CD4-positive, alpha-beta memory T cell (primary cell): ENCODE results near the gene TNFSF10. TPM values are rescaled to one million over a fixed set of nuclear protein-coding genes. Genes with fewer than 3 reads are reported as not detected.

ENCODE experiments used
- CTCF ChIA-PET: fragments of 350-600 bp; sonication (Branson Sonifier 250); formaldehyde crosslinking; loops from one replicate; lab custom pipeline; 2021; ENCODE audit warnings: inconsistent platforms; ENCODE audit not compliant: partially characterized antibody; lab: Charles Lee
- POLR2A ChIA-PET: fragments of 350-600 bp; sonication (Branson Sonifier 250); formaldehyde crosslinking; loops from one replicate; lab custom pipeline; 2021; ENCODE audit not compliant: partially characterized antibody; lab: Charles Lee
- DNase-seq, 5 donors: peaks; one replicate each; pipeline versions ENCODE4 v3.0.0 to v3.0.0-alpha.2; 2020 to 2022; ENCODE audit warnings: mixed read lengths in 1 of 5
- H3K27ac ChIP-seq: one replicate; pipeline ENCODE4 v1.7.0; 2013; ENCODE audit warnings: low read depth, low read length
- H3K27me3 ChIP-seq: 2 replicates; pipeline ENCODE4 v1.7.0; 2013; ENCODE audit warnings: mild to moderate bottlenecking, low read length, moderate library complexity; ENCODE audit not compliant: insufficient read depth
- H3K36me3 ChIP-seq: 2 replicates; pipeline ENCODE4 v1.7.0; 2013; ENCODE audit warnings: mild to moderate bottlenecking, low read length, moderate library complexity; ENCODE audit not compliant: insufficient read depth
- H3K4me1 ChIP-seq: 2 replicates; pipeline ENCODE4 v1.7.0; 2013; ENCODE audit warnings: mild to moderate bottlenecking, low read length, moderate library complexity; ENCODE audit not compliant: insufficient read depth
- H3K4me3 ChIP-seq, 2 donors: one replicate each; pipeline ENCODE4 v1.7.0; 2013; ENCODE audit warnings: low read length in 2 of 2, mild to moderate bottlenecking in 1 of 2
- H3K9me3 ChIP-seq, 2 donors: one replicate each; pipeline ENCODE4 v1.7.0; 2013; ENCODE audit warnings: low read length in 2 of 2, control low read depth in 1 of 2; ENCODE audit not compliant: control insufficient read depth in 1 of 2
- H3K27ac Mint-ChIP-seq, 7 donors: one replicate each; pipeline ENCODE4 v1.8.0; 2020 to 2021; ENCODE audit warnings: mixed read lengths in 7 of 7, mild to moderate bottlenecking in 6 of 7, inconsistent platforms in 3 of 7, moderate library complexity in 3 of 7
- H3K27me3 Mint-ChIP-seq, 2 donors: one replicate each; pipeline ENCODE4 v1.8.0; 2020 to 2021; ENCODE audit warnings: mixed read lengths in 2 of 2
- H3K36me3 Mint-ChIP-seq, 2 donors: one replicate each; pipeline ENCODE4 v1.8.0; 2020 to 2021; ENCODE audit warnings: mixed read lengths in 2 of 2, inconsistent platforms in 1 of 2, mild to moderate bottlenecking in 1 of 2
- H3K4me1 Mint-ChIP-seq, 4 donors: one replicate each; pipeline ENCODE4 v1.8.0; 2020 to 2021; ENCODE audit warnings: mixed read lengths in 4 of 4, mild to moderate bottlenecking in 1 of 4
- H3K4me3 Mint-ChIP-seq, 8 donors: one replicate each; pipeline ENCODE4 v1.8.0; 2020 to 2021; ENCODE audit warnings: mixed read lengths in 8 of 8, mild to moderate bottlenecking in 7 of 8, moderate library complexity in 6 of 8, inconsistent platforms in 3 of 8
- H3K9me3 Mint-ChIP-seq, 8 donors: one replicate each; pipeline ENCODE4 v1.8.0; 2020 to 2021; ENCODE audit warnings: mixed read lengths in 8 of 8, mild to moderate bottlenecking in 5 of 8, inconsistent platforms in 3 of 8, moderate library complexity in 1 of 8
- intact Hi-C: fragments of 100-400 bp; cut with micrococcal nuclease; formaldehyde crosslinking; loops from one replicate; pipeline ENCODE4 v1.15.1; 2023
- polyA plus RNA-seq, 2 donors: library from polyadenylated mRNA; unstranded; fragments of 300-500 nt; fragmentation: Illumina TruSeq; gene quantifications; one replicate each; pipeline ENCODE4 v1.2.3, GENCODE V29; 2021
- total RNA-seq, 2 experiments: library from RNA; stranded (reverse); gene quantifications; one replicate each; pipeline ENCODE4 v1.2.3, GENCODE V29; 2021

Gene TNFSF10
- total and polyA plus RNA-seq, 4 experiments from 2014 or later = 63.4 to 107 (median 77.5) TPM

- Histone ChIP-seq H3K27me3 (no peaks in the 10 kb centered on the region), H3K36me3 (no peaks in the 10 kb centered on the region), H3K9me3 (no peaks in the 10 kb centered on the region), H3K4me3 (no peak overlapping the region), H3K27ac (no peak overlapping the region), H3K4me1 (peaks cover 36% of the 10 kb centered on the region)
- CTCF ChIA-PET = interaction anchor here (1.2 to 3.1 kb wide), 2 partner anchors 10 to 84 kb away, joined by 3 to 9 read pairs; no protein-coding TSS in a partner anchor
- H3K4me1 Mint-ChIP-seq = peaks cover 28 to 46% (median 32%) of the 10 kb centered on the region in 4 donors
- no peaks in the 10 kb centered on the region for H3K9me3 Mint-ChIP-seq
- intact Hi-C loops = no loop called here
- no peaks in the 10 kb centered on the region for H3K27me3 Mint-ChIP-seq
- H3K4me3 Mint-ChIP-seq = peak overlapping the region in 1 of 8 donors; percentile 15
- H3K27ac Mint-ChIP-seq = peak overlapping the region in 2 of 7 donors; percentile 47 to 57
- H3K36me3 Mint-ChIP-seq = no peaks in the 10 kb centered on the region
- DNase-seq = no peak
- POLR2A ChIA-PET = interaction anchor here (0.9 to 7.5 kb wide), 4 partner anchors 9 to 23 kb away, joined by 4 to 44 read pairs (median 6); partner anchors contain the start of gene TNFSF10
These were observed 16.0 kb upstream of the TNFSF10 start for GRCh38 chr3:172539273-172539672.

GRCh38 chr3:172538368-172539151, 15.3 kb upstream of the TNFSF10 start:
- Mint-ChIP-seq H3K27ac (peak overlapping the region; percentile 62 to 93 (median 87)), H3K4me3 (peak overlapping the region in 6 of 8 donors; percentile 4 to 84 (median 35)), H3K4me1 (peaks cover 27 to 47% (median 34%) of the 10 kb centered on the region in 4 donors), H3K9me3 (no peaks in the 10 kb centered on the region), H3K36me3 (no peaks in the 10 kb centered on the region), H3K27me3 (no peaks in the 10 kb centered on the region)
- Histone ChIP-seq H3K4me3 (no peak overlapping the region), H3K36me3 (no peaks in the 10 kb centered on the region), H3K27me3 (no peaks in the 10 kb centered on the region), H3K4me1 (peaks cover 36% of the 10 kb centered on the region), H3K9me3 (no peaks in the 10 kb centered on the region), H3K27ac (no peak overlapping the region)
- no peak for DNase-seq
- ChIA-PET CTCF (interaction anchor here (1.2 to 3.1 kb wide), 3 partner anchors 9 to 84 kb away, joined by 3 to 9 read pairs (median 4); no protein-coding TSS in a partner anchor), POLR2A (interaction anchor here (1.4 to 7.5 kb wide), 3 partner anchors 14 to 24 kb away, joined by 4 to 44 read pairs (median 7); partner anchors contain the start of gene TNFSF10)
- intact Hi-C loops = no loop called here

GRCh38 chr3:172537507-172538158, 14.4 kb upstream of the TNFSF10 start:
- H3K4me3 Mint-ChIP-seq = peak overlapping the region in 7 of 8 donors; percentile 1 to 84 (median 48)
- POLR2A ChIA-PET = interaction anchor here (1.0 to 7.5 kb wide), 4 partner anchors 9 to 25 kb away, joined by 3 to 44 read pairs (median 5); partner anchors contain the start of gene TNFSF10
- intact Hi-C loops = loop anchor here (2.0 kb wide), 2 partner anchors 15 to 25 kb away; partner anchors contain the start of gene TNFSF10

GRCh38 chr3:172536993-172537419, 13.8 kb upstream of the TNFSF10 start:
- Histone ChIP-seq H3K4me1 (peaks cover 31% of the 10 kb centered on the region), H3K27me3 (no peaks in the 10 kb centered on the region), H3K4me3 (no peak overlapping the region), H3K9me3 (no peaks in the 10 kb centered on the region), H3K36me3 (no peaks in the 10 kb centered on the region), H3K27ac (peak overlapping the region; percentile 3)
- no peaks in the 10 kb centered on the region for H3K27me3 Mint-ChIP-seq
- H3K4me3 Mint-ChIP-seq = peak overlapping the region in 7 of 8 donors; percentile 4 to 84 (median 65)
- intact Hi-C loops = loop anchor here (2.0 kb wide), 2 partner anchors 14 to 26 kb away; partner anchors contain the start of gene TNFSF10
- no peaks in the 10 kb centered on the region for H3K36me3 Mint-ChIP-seq
- ChIA-PET CTCF (interaction anchor here (1.0 to 3.1 kb wide), 4 partner anchors 7 to 58 kb away, joined by 3 to 9 read pairs (median 4); no protein-coding TSS in a partner anchor), POLR2A (interaction anchor here (1.0 to 7.5 kb wide), 4 partner anchors 9 to 25 kb away, joined by 3 to 44 read pairs (median 5); partner anchors contain the start of gene TNFSF10)
- no peak for DNase-seq
- peak overlapping the region; percentile 62 to 93 (median 88) for H3K27ac Mint-ChIP-seq
- no peaks in the 10 kb centered on the region for H3K9me3 Mint-ChIP-seq
- H3K4me1 Mint-ChIP-seq = peaks cover 28 to 46% (median 37%) of the 10 kb centered on the region in 4 donors

More at GRCh38 chr3:172537507-172538158, 14.4 kb upstream of the TNFSF10 start:
- H3K36me3 ChIP-seq = no peaks in the 10 kb centered on the region
- no peaks in the 10 kb centered on the region for H3K27me3 ChIP-seq
- H3K27ac Mint-ChIP-seq = peak overlapping the region; percentile 62 to 93 (median 88)
- peaks cover 27 to 40% (median 34%) of the 10 kb centered on the region in 4 donors for H3K4me1 Mint-ChIP-seq
- no peaks in the 10 kb centered on the region for H3K36me3 Mint-ChIP-seq
- no peaks in the 10 kb centered on the region for H3K9me3 Mint-ChIP-seq
- peaks cover 31% of the 10 kb centered on the region for H3K4me1 ChIP-seq
- H3K27ac ChIP-seq = peak overlapping the region; percentile 3
- H3K27me3 Mint-ChIP-seq = no peaks in the 10 kb centered on the region
- CTCF ChIA-PET = interaction anchor here (1.0 to 3.1 kb wide), 4 partner anchors 8 to 58 kb away, joined by 3 to 9 read pairs (median 4); no protein-coding TSS in a partner anchor
- no peak for DNase-seq
- no peak overlapping the region for H3K4me3 ChIP-seq
- H3K9me3 ChIP-seq = no peaks in the 10 kb centered on the region

- no peaks in the 10 kb centered on the region for H3K36me3 Mint-ChIP-seq
- H3K27ac ChIP-seq = no peak overlapping the region
- no peaks in the 10 kb centered on the region for H3K9me3 Mint-ChIP-seq
- no peak for DNase-seq
- peak overlapping the region in 6 of 8 donors; percentile 4 to 84 (median 64) for H3K4me3 Mint-ChIP-seq
- peaks cover 28 to 47% (median 37%) of the 10 kb centered on the region in 4 donors for H3K4me1 Mint-ChIP-seq
- no peaks in the 10 kb centered on the region for H3K27me3 ChIP-seq
- no peaks in the 10 kb centered on the region for H3K9me3 ChIP-seq
- intact Hi-C loops = loop anchor here (2.0 kb wide), 2 partner anchors 14 to 26 kb away; partner anchors contain the start of gene TNFSF10
- H3K4me3 ChIP-seq = no peak overlapping the region
- peaks cover 33% of the 10 kb centered on the region for H3K4me1 ChIP-seq
- no peaks in the 10 kb centered on the region for H3K36me3 ChIP-seq
- ChIA-PET POLR2A (interaction anchor here (0.7 to 7.5 kb wide), 4 partner anchors 10 to 16 kb away, joined by 3 to 44 read pairs (median 3); partner anchors contain the start of gene TNFSF10), CTCF (interaction anchor here (1.2 to 3.1 kb wide), 3 partner anchors 7 to 14 kb away, joined by 3 to 9 read pairs (median 5); no protein-coding TSS in a partner anchor)
- peak overlapping the region; percentile 62 to 93 (median 88) for H3K27ac Mint-ChIP-seq
- no peaks in the 10 kb centered on the region for H3K27me3 Mint-ChIP-seq
These were observed 13.3 kb upstream of the TNFSF10 start for GRCh38 chr3:172536505-172536904.

GRCh38 chr3:172530566-172530965, 7.3 kb upstream of the TNFSF10 start:
- Histone ChIP-seq H3K4me1 (peaks cover 23% of the 10 kb centered on the region), H3K36me3 (no peaks in the 10 kb centered on the region), H3K4me3 (no peak overlapping the region), H3K9me3 (no peaks in the 10 kb centered on the region), H3K27ac (no peak overlapping the region), H3K27me3 (no peaks in the 10 kb centered on the region)
- intact Hi-C loops = loop anchor here (2.0 kb wide), 1 partner anchor 40 kb away; no protein-coding TSS in a partner anchor
- Mint-ChIP-seq H3K27ac (peak overlapping the region; percentile 56 to 90 (median 74)), H3K9me3 (no peaks in the 10 kb centered on the region), H3K27me3 (no peaks in the 10 kb centered on the region), H3K4me1 (peaks cover 17 to 31% (median 26%) of the 10 kb centered on the region in 4 donors), H3K36me3 (no peaks in the 10 kb centered on the region), H3K4me3 (peak overlapping the region in 7 of 8 donors; percentile 19 to 81 (median 61))
- POLR2A ChIA-PET = interaction anchor here (0.6 to 4.3 kb wide), 12 partner anchors 8 to 65 kb away, joined by 4 to 44 read pairs (median 6); partner anchors contain the start of gene TNFSF10
- peak in 4 of 5 donors; percentile 34 to 58 (median 48) for DNase-seq
- CTCF ChIA-PET = interaction anchor here (0.7 to 3.9 kb wide), 20 partner anchors 8 to 220 kb away, joined by 3 to 37 read pairs (median 5); partner anchors contain the start of gene ECT2
